ENCODE data around the gene PISD. TPM values are rescaled to one million over a fixed set of nuclear protein-coding genes. Genes with fewer than 3 reads are reported as not detected.

The PISD gene
- total and polyA plus RNA-seq, 9 of the 15 experiments (the other 6 are each of a cell fraction or from before 2014, with no cell fraction given), result 24.5 to 65.9 (median 36.6) TPM

DNA sequence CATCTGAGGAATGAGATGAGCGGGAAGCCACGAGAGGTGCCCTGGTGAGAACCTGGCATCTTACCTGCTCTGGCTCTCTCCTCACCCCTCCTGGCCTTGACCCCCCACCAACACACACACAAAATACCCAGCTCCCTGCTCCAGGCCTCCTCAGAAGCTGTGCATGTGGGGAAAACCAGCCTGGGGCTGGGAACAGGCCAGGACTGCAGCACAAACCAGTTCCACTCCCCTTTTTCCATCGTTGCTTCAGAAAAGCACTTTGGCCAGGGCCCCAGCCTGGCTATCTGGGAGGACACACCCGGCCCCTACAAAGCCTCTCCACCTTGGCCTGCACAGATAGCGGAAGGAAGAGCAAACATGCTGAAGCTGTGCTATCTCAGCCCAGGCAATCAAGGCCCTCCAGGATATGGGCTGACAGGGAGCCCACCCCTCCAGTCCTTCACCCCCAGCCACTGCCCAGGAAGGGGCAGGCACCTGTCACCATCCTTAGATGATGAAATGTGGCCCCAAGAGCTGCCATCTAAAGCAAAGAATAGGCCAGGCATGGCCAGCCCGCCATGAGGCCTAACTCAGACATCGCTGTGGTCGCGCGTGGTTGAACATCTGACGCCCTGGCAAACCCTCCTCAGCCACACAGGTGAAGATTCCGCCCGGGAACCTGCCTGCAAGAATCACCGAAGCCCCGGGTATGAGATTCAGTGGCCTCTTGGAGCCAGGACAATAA is 35.4 kb downstream of the PISD start (continued):
- TF ChIP-seq, protein P1, sequence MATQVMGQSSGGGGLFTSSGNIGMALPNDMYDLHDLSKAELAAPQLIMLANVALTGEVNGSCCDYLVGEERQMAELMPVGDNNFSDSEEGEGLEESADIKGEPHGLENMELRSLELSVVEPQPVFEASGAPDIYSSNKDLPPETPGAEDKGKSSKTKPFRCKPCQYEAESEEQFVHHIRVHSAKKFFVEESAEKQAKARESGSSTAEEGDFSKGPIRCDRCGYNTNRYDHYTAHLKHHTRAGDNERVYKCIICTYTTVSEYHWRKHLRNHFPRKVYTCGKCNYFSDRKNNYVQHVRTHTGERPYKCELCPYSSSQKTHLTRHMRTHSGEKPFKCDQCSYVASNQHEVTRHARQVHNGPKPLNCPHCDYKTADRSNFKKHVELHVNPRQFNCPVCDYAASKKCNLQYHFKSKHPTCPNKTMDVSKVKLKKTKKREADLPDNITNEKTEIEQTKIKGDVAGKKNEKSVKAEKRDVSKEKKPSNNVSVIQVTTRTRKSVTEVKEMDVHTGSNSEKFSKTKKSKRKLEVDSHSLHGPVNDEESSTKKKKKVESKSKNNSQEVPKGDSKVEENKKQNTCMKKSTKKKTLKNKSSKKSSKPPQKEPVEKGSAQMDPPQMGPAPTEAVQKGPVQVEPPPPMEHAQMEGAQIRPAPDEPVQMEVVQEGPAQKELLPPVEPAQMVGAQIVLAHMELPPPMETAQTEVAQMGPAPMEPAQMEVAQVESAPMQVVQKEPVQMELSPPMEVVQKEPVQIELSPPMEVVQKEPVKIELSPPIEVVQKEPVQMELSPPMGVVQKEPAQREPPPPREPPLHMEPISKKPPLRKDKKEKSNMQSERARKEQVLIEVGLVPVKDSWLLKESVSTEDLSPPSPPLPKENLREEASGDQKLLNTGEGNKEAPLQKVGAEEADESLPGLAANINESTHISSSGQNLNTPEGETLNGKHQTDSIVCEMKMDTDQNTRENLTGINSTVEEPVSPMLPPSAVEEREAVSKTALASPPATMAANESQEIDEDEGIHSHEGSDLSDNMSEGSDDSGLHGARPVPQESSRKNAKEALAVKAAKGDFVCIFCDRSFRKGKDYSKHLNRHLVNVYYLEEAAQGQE (IDR thresholded peaks at IDR 0.05; ENCODE audit: borderline replicate concordance), result peak; percentile 39
- TF ChIP-seq, protein P1 (CRISPR knock-in tag; IDR thresholded peaks at IDR 0.05; ENCODE audit: low read depth), result no peak
- TF ChIP-seq, protein P2, sequence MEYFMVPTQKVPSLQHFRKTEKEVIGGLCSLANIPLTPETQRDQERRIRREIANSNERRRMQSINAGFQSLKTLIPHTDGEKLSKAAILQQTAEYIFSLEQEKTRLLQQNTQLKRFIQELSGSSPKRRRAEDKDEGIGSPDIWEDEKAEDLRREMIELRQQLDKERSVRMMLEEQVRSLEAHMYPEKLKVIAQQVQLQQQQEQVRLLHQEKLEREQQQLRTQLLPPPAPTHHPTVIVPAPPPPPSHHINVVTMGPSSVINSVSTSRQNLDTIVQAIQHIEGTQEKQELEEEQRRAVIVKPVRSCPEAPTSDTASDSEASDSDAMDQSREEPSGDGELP (CRISPR knock-in tag; IDR thresholded peaks at IDR 0.05; ENCODE audit: borderline replicate concordance), result peak; percentile 61; the same call in 1 of the 2 replicates
- TF ChIP-seq PHF21A (IDR thresholded peaks at IDR 0.05; ENCODE audit: borderline replicate concordance, low read depth), result no peak
- no peak for TF ChIP-seq RHOXF2B (CRISPR knock-in tag; conservative IDR thresholded peaks at IDR 0.05)
- no peak for TF ChIP-seq KDM5B (IDR thresholded peaks at IDR 0.05; ENCODE audit: insufficient replicate concordance, low read depth, low read length)
- peak; percentile 83 for TF ChIP-seq CEBPG (CRISPR knock-in tag; IDR thresholded peaks at IDR 0.05)
- no peak for TF ChIP-seq CEBPG (tag; conservative IDR thresholded peaks at IDR 0.05 in 1 of 2, IDR thresholded peaks at IDR 0.05 in 1 of 2)
- peak; percentile 85 for TF ChIP-seq CTBP1 (IDR thresholded peaks at IDR 0.05; ENCODE audit: borderline replicate concordance)
- peak; percentile 93 for TF ChIP-seq STAT5A (IDR thresholded peaks at IDR 0.05; ENCODE audit: borderline replicate concordance, low read length)
